HepG2 (cell line): ENCODE results near the gene MIGA2. TPM values are rescaled to one million over a fixed set of nuclear protein-coding genes. Genes with fewer than 3 reads are reported as not detected.

Source experiments
- ATAC-seq: fragments of 200-7000 bp; cut with Tn5 transposase; 3 replicates; pipeline ENCODE4 v1.9.1; 2020; ENCODE audit warnings: mild to moderate bottlenecking, moderate library complexity
- BruUV-seq: library from RNA; stranded (reverse); fragments of 400-500 nt; replicated peaks from 2 replicates; lab custom pipeline; 2021; lab: Mats Ljungman, UMichigan
- CTCF ChIA-PET: fragments of 300-600 bp; formaldehyde crosslinking; extraction: SDS; loops from one replicate; lab custom pipeline; 2021; ENCODE audit warnings: low total read pairs, inconsistent platforms, low intra/inter-chr PET ratio; lab: Yijun Ruan, JAX
- POLR2A ChIA-PET: fragments of 350-600 bp; sonication (Branson Sonifier 250); formaldehyde crosslinking; loops from one replicate; lab custom pipeline; 2020; ENCODE audit warnings: antibody characterized with exemption, inconsistent platforms; lab: Yijun Ruan, JAX
- DNase-seq: peaks from one replicate; pipeline ENCODE4 v3.0.0-alpha.2; 2015; ENCODE audit warnings: low spot score
- FAIRE-seq: peaks from 3 replicates; lab custom pipeline; 2011; peaks lifted over from hg19 to GRCh38; lab: Jason Lieb, UNC
- H2AFZ ChIP-seq: one replicate; pipeline ENCODE4 v1.6.1; 2011; ENCODE audit warnings: low read length, inconsistent platforms
- H3K27ac ChIP-seq: fragments of 300-600 bp; 3 replicates; pipeline ENCODE4 v1.8.0; 2011; ENCODE audit warnings: mixed run types, mild to moderate bottlenecking, mixed read lengths, low read length, inconsistent platforms; ENCODE audit not compliant: insufficient read depth; ENCODE audit errors: extremely low read length
- H3K27me3 ChIP-seq, 2 experiments: fragments of 200-600 bp in 1 of 2; 2 replicates in 1 of 2; 3 replicates in 1 of 2; pipeline versions ENCODE4 v1.6.0 to v1.8.0; 2011; ENCODE audit warnings: low read length in 2 of 2, mild to moderate bottlenecking in 2 of 2, moderate library complexity in 2 of 2, inconsistent platforms in 1 of 2; ENCODE audit not compliant: insufficient read depth in 2 of 2, control insufficient read depth in 1 of 2
- H3K36me3 ChIP-seq, 2 experiments: fragments of 200-600 bp in 1 of 2; replicated peaks in 1 of 2; 2 replicates in 1 of 2; 3 replicates in 1 of 2; pipeline versions ENCODE4 v1.5.1 to v1.8.0; 2011; ENCODE audit warnings: low read length in 2 of 2, inconsistent platforms in 1 of 2; ENCODE audit not compliant: insufficient read depth in 2 of 2, control insufficient read depth in 1 of 2
- H3K4me1 ChIP-seq: 2 replicates; pipeline ENCODE4 v1.5.1; 2012; ENCODE audit warnings: low read length, inconsistent platforms; ENCODE audit not compliant: insufficient read depth
- H3K4me2 ChIP-seq: 2 replicates; pipeline ENCODE4 v1.6.0; 2011; ENCODE audit warnings: low read depth, low read length, inconsistent platforms
- H3K4me3 ChIP-seq, 3 experiments: fragments of 200-600 bp in 1 of 3; sonication (generic), shearing (Covaris generic) in 1 of 3; replicated peaks in 1 of 3; 2 replicates each; pipeline ENCODE4 v1.5.1; 2011 to 2016; ENCODE audit warnings: low read length in 3 of 3, inconsistent platforms in 2 of 3, low read depth in 2 of 3, mild to moderate bottlenecking in 2 of 3, control low read depth in 1 of 3, mixed read lengths in 1 of 3; ENCODE audit not compliant: insufficient read depth in 1 of 3
- H3K79me2 ChIP-seq: one replicate; pipeline ENCODE4 v1.6.1; 2011; ENCODE audit warnings: low read length, inconsistent platforms; ENCODE audit not compliant: insufficient read depth
- H3K9ac ChIP-seq: 2 replicates; pipeline ENCODE4 v1.6.0; 2011; ENCODE audit warnings: mild to moderate bottlenecking, low read depth, low read length, inconsistent platforms; ENCODE audit not compliant: insufficient read depth
- H3K9me3 ChIP-seq: 2 replicates; pipeline ENCODE4 v1.5.1; 2012; ENCODE audit warnings: mild to moderate bottlenecking, low read length
- H4K20me1 ChIP-seq: 2 replicates; pipeline ENCODE4 v1.6.0; 2011; ENCODE audit warnings: inconsistent platforms, mild to moderate bottlenecking, low read length, moderate library complexity; ENCODE audit not compliant: insufficient read depth
- ARHGAP35 ChIP-seq: sonication (generic); formaldehyde crosslinking; IDR thresholded peaks from 2 replicates; pipeline ENCODE4 v1.9.0; 2022; ENCODE audit warnings: mild to moderate bottlenecking, inconsistent platforms, moderate library complexity, missing genetic modification reagents, borderline replicate concordance
- FOSL1 ChIP-seq: sonication (generic); formaldehyde crosslinking; IDR thresholded peaks from 2 replicates; pipeline ENCODE4 v1.9.0; 2021; ENCODE audit warnings: missing genetic modification reagents, borderline replicate concordance
- FOXP1 ChIP-seq, 2 experiments: fragments of 450-650 bp in 1 of 2; IDR thresholded peaks; 2 replicates each; pipeline ENCODE4 v1.6.1; 2017 to 2018; ENCODE audit warnings: antibody characterized with exemption in 1 of 2
- GATAD1 ChIP-seq: IDR thresholded peaks from 2 replicates; pipeline ENCODE4 v1.6.1; 2016; ENCODE audit warnings: missing genetic modification reagents, missing compliant biosample characterization
- GLI4 ChIP-seq: sonication (generic); formaldehyde crosslinking; IDR thresholded peaks from 2 replicates; pipeline ENCODE4 v1.5.1; 2020; ENCODE audit warnings: missing genetic modification reagents, mild to moderate bottlenecking, moderate library complexity, borderline replicate concordance
- HES4 ChIP-seq: sonication (generic); formaldehyde crosslinking; IDR thresholded peaks from 2 replicates; pipeline ENCODE4 v1.9.0; 2021; ENCODE audit warnings: mild to moderate bottlenecking, missing genetic modification reagents, borderline replicate concordance
- HOXA5 ChIP-seq: sonication (generic); formaldehyde crosslinking; IDR thresholded peaks from 2 replicates; pipeline ENCODE4 v1.4.0; 2020; ENCODE audit warnings: missing genetic modification reagents
- KDM1A ChIP-seq: IDR thresholded peaks from 2 replicates; pipeline ENCODE4 v1.6.1; 2016; ENCODE audit warnings: missing compliant biosample characterization
- KMT2B ChIP-seq: IDR thresholded peaks from 2 replicates; pipeline ENCODE4 v1.6.1; 2016; ENCODE audit warnings: missing genetic modification reagents, missing compliant biosample characterization
- MLXIP ChIP-seq: sonication (generic); formaldehyde crosslinking; IDR thresholded peaks from 2 replicates; pipeline ENCODE4 v1.9.0; 2021; ENCODE audit warnings: missing genetic modification reagents, borderline replicate concordance
- ZNF20 ChIP-seq: sonication (generic); formaldehyde crosslinking; IDR thresholded peaks from 2 replicates; pipeline ENCODE4 v1.4.0; 2020; ENCODE audit warnings: mild to moderate bottlenecking, moderate library complexity, missing genetic modification reagents
- ZNF33B ChIP-seq: sonication (generic); formaldehyde crosslinking; IDR thresholded peaks from 2 replicates; pipeline ENCODE4 v1.5.1; 2020; ENCODE audit warnings: mild to moderate bottlenecking, missing genetic modification reagents
- ZNF543 ChIP-seq: sonication (generic); formaldehyde crosslinking; IDR thresholded peaks from 2 replicates; pipeline ENCODE4 v1.4.0; 2020; ENCODE audit warnings: mild to moderate bottlenecking, missing genetic modification reagents
- ZNF569 ChIP-seq: sonication (generic); formaldehyde crosslinking; IDR thresholded peaks from 2 replicates; pipeline ENCODE4 v1.5.0; 2020; ENCODE audit warnings: mild to moderate bottlenecking, missing genetic modification reagents, moderate library complexity, borderline replicate concordance
- ZNF777 ChIP-seq: sonication (generic); formaldehyde crosslinking; IDR thresholded peaks from 2 replicates; pipeline ENCODE4 v1.4.0; 2020; ENCODE audit warnings: missing genetic modification reagents
- ZNF781 ChIP-seq: sonication (generic); formaldehyde crosslinking; IDR thresholded peaks from 2 replicates; pipeline ENCODE4 v1.5.1; 2020; ENCODE audit warnings: borderline replicate concordance, mild to moderate bottlenecking, missing genetic modification reagents; ENCODE audit errors: not compliant biosample characterization
- ZNF850 ChIP-seq: sonication (generic); formaldehyde crosslinking; conservative IDR thresholded peaks from 2 replicates; pipeline ENCODE4 v1.9.0; 2021; ENCODE audit warnings: mild to moderate bottlenecking, missing genetic modification reagents
- WGBS: methylation state at CpG from one replicate; pipeline ENCODE4 v1.1.6; 2017; ENCODE audit warnings: low lambda C conversion rate; 5-methylcytosine and 5-hydroxymethylcytosine counted together
- in situ Hi-C: cut with HindIII; loops from 2 replicates; pipeline ENCODE4 v1.10.0; 2017; ENCODE audit warnings: low pct_unique_long_range_greater_than_20kb; ENCODE audit not compliant: extremely low pct_ligation_motif_present
- intact Hi-C: fragments of 100-400 bp; cut with micrococcal nuclease; formaldehyde crosslinking; loops from one replicate; pipeline ENCODE4 v1.10.0; 2022; ENCODE audit not compliant: unreplicated experiment
- polyA plus RNA-seq, 8 experiments: library from polyadenylated mRNA; depleted of rRNA in 3 of 8; stranded (reverse) in 7 of 8; unstranded in 1 of 8; fragments of >200 nt; fragmentation: Illumina TruSeq in 4 of 8; extraction: Trizol in 4 of 8; gene quantifications; 2 replicates each; pipeline versions ENCODE4 v1.2.1 to v1.2.3, GENCODE V29; 2011 to 2016; ENCODE audit warnings: low read depth in 4 of 8, missing spikeins in 1 of 8, mixed read lengths in 1 of 8; ENCODE audit not compliant: insufficient read depth in 1 of 8
- total RNA-seq, 5 experiments: library from RNA; depleted of rRNA; stranded (reverse); fragments of >200 nt; fragmentation: Illumina TruSeq; extraction: Trizol; gene quantifications; 2 replicates each; pipeline ENCODE4 v1.2.3, GENCODE V29; 2016; ENCODE audit warnings: low read depth in 1 of 5
- TF ChIP-seq, protein P1 (sequence below): sonication (generic); formaldehyde crosslinking; IDR thresholded peaks from 2 replicates; pipeline ENCODE4 v1.8.1; 2023; ENCODE audit warnings: mild to moderate bottlenecking, inconsistent platforms, moderate library complexity, missing genetic modification reagents, borderline replicate concordance
- TF ChIP-seq, protein P2 (sequence below): sonication (generic); formaldehyde crosslinking; IDR thresholded peaks from 2 replicates; pipeline ENCODE4 v1.4.0; 2020; ENCODE audit warnings: missing genetic modification reagents, borderline replicate concordance

The MIGA2 gene
- total and polyA plus RNA-seq, 2 of the 13 experiments (the other 11 are each of a cell fraction or from before 2014, with no cell fraction given) = 10.8 to 17.1 TPM

DNA sequence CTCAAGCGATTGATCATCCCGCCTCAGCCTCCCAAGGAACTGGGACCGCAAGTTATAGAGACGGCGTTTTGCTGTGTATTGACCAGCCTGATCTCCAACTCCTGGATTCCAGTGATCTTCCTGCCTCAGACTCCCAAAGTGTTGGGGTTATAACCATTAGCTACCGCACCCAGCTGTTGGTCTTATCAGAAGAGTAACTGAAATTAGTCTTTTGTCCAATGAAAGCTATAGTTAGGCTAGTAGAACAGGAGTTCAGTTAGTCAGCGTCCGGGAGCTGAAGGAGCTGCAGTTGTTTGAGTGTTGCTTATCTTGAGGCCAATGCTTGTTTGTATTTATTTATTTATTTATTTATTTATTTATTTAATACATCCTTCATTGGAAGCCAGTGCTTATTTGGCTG, 3.2 kb upstream of the MIGA2 start:
- intact Hi-C loops = no loop called here
- in situ Hi-C loops = no loop called here
- POLR2A ChIA-PET = no interaction called here
- FAIRE-seq (no peak), ATAC-seq (no peak), DNase-seq (no peak)
- no peaks in the 10 kb centered on the region; a peak in 1 of 5 replicates for H3K27me3 ChIP-seq
- no peak overlapping the region for H3K4me3 ChIP-seq
- H3K36me3 ChIP-seq = no peaks in the 10 kb centered on the region
- no peak overlapping the region for H3K4me2 ChIP-seq
- no peaks in the 10 kb centered on the region for H4K20me1 ChIP-seq
- H3K9ac ChIP-seq = no peak overlapping the region
- peaks cover 6% of the 10 kb centered on the region for H3K79me2 ChIP-seq
- CTCF ChIA-PET = no interaction called here
- 62% methylated on average over 8 of the region's 8 CpGs for WGBS
- H2AFZ ChIP-seq = no peak overlapping the region
- peaks cover 38% of the 10 kb centered on the region for H3K4me1 ChIP-seq
- H3K27ac ChIP-seq = no peak overlapping the region
- no peaks in the 10 kb centered on the region for H3K9me3 ChIP-seq
- TF ChIP-seq GATAD1 (CRISPR knock-in tag) (no peak), KMT2B (CRISPR knock-in tag) (no peak), ZNF850 (CRISPR knock-in tag) (no peak), ZNF20 (no peak), GLI4 (CRISPR knock-in tag) (no peak), HES4 (CRISPR knock-in tag) (no peak), ZNF543 (CRISPR knock-in tag) (no peak), KDM1A (no peak), FOSL1 (no peak), ZNF569 (no peak), FOXP1 (IDR thresholded peaks at IDR 0.05) (no peak), FOXP1 (CRISPR knock-in tag; IDR thresholded peaks at IDR 0.05) (no peak), MLXIP (CRISPR knock-in tag) (no peak), ARHGAP35 (CRISPR knock-in tag) (no peak), ZNF777 (CRISPR knock-in tag) (no peak), ZNF781 (CRISPR knock-in tag) (no peak), HOXA5 (no peak), ZNF33B (no peak)
- TF ChIP-seq, protein P1, sequence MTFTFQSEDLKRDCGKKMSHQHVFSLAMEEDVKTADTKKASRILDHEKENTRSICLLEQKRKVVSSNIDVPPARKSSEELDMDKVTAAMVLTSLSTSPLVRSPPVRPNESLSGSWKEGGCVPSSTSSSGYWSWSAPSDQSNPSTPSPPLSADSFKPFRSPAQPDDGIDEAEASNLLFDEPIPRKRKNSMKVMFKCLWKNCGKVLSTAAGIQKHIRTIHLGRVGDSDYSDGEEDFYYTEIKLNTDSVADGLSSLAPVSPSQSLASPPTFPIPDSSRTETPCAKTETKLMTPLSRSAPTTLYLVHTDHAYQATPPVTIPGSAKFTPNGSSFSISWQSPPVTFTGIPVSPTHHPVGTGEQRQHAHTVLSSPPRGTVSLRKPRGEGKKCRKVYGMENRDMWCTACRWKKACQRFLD = no peak
- TF ChIP-seq, protein P2, sequence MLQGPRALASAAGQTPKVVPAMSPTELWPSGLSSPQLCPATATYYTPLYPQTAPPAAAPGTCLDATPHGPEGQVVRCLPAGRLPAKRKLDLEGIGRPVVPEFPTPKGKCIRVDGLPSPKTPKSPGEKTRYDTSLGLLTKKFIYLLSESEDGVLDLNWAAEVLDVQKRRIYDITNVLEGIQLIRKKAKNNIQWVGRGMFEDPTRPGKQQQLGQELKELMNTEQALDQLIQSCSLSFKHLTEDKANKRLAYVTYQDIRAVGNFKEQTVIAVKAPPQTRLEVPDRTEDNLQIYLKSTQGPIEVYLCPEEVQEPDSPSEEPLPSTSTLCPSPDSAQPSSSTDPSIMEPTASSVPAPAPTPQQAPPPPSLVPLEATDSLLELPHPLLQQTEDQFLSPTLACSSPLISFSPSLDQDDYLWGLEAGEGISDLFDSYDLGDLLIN (CRISPR knock-in tag) = no peak
- TF ChIP-seq, all 625 proteins: peak for 0
- no TSS peak for BruUV-seq
